ENCODE results near the gene RNF111. TPM values are rescaled to one million over a fixed set of nuclear protein-coding genes. Genes with fewer than 3 reads are reported as not detected.

Gene RNF111
- total RNA-seq (12.4 TPM), polyA plus RNA-seq (ENCODE audit: insufficient read depth in 1 of 8, insufficient read length in 8 of 8, low replicate concordance in 1 of 8) (10 to 100 TPM; 19.0 to 25.5 (median 23.1) TPM)
- long read RNA-seq, donor 1, full-length matches to known transcripts = 1 of 1 reads
- long read RNA-seq, donor 1, partial matches to known transcripts = 0 of 1 reads
- long read RNA-seq, donor 1, other reads (novel, unspliced or antisense) = 0 of 1 reads
- long read RNA-seq, donor 2, partial matches to known transcripts = 5 of 6 reads
- long read RNA-seq, donor 2, other reads (novel, unspliced or antisense) = 0 of 6 reads
- long read RNA-seq, donor 3, full-length matches to known transcripts = 1 of 1 reads
- long read RNA-seq, donor 3, partial matches to known transcripts = 0 of 1 reads
- long read RNA-seq, donor 3, other reads (novel, unspliced or antisense) = 0 of 1 reads
- long read RNA-seq, donor 4, partial matches to known transcripts = 31 of 37 reads
- long read RNA-seq, donor 4, other reads (novel, unspliced or antisense) = 6 of 37 reads
- long read RNA-seq, donor 5, full-length matches to known transcripts = 3 of 3 reads
- long read RNA-seq, donor 5, partial matches to known transcripts = 0 of 3 reads
- long read RNA-seq, donor 5, other reads (novel, unspliced or antisense) = 0 of 3 reads
- long read RNA-seq, donor 6, partial matches to known transcripts = 104 of 104 reads
- long read RNA-seq, donor 6, other reads (novel, unspliced or antisense) = 0 of 104 reads
- long read RNA-seq, donor 7, partial matches to known transcripts = 0 of 2 reads
- long read RNA-seq, donor 7, other reads (novel, unspliced or antisense) = 0 of 2 reads
- long read RNA-seq, donor 8 = 0 reads
- long read RNA-seq, donor 9, partial matches to known transcripts = 59 of 59 reads
- long read RNA-seq, donor 9, other reads (novel, unspliced or antisense) = 0 of 59 reads
- long read RNA-seq, donor 10, partial matches to known transcripts = 182 of 184 reads
- long read RNA-seq, donor 10, other reads (novel, unspliced or antisense) = 0 of 184 reads
- long read RNA-seq, donor 11, partial matches to known transcripts = 52 of 61 reads
- long read RNA-seq, donor 11, other reads (novel, unspliced or antisense) = 9 of 61 reads

DNA sequence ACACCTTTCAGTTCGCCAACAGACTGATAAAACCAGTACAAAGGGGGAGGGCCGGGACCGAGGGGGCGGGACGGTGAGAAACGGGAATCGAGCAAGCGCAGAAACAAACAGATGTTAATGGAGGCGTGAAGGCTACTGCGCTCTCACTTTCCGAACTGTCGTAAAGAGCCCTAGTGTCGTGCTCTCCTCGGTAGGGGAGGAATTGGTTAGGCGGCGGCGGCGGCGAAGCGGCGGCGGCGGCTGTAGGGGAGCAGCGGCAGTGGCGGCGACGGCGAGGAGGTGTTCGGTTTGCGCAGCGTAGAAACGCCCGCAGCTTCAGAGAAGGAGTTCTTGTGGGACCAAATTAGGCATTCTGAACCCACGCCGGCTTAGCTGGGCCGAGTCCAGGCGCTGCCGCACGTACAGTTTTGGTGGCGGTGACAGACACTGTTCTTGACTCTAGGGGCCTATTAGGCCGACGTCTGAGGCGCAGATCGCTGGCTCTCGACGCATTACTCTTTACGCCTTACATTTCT, at the start of gene RNF111:
Gene RNF111, plus strand, starts transcription at position 173 of the 515 bp plus-strand sequence. CDS start 43,160 bp downstream, outside the sequence.
- H3K9me3 ChIP-seq (replicated peaks; ENCODE audit: control insufficient read depth, low read depth, low read length) = no peaks in the 10 kb centered on the region
- under 1% methylated on average over 30 of the region's 47 CpGs for WGBS (ENCODE audit: insufficient coverage)
- H3K36me3 ChIP-seq (ENCODE audit: control insufficient read depth, insufficient read depth, low read length) = peaks cover 13% of the 10 kb centered on the region
- H3K27me3 ChIP-seq (ENCODE audit: control insufficient read depth, insufficient read depth, low read length) = peaks cover 4% of the 10 kb centered on the region
- DNase-seq = peak; percentile 99
- H3K4me3 ChIP-seq (ENCODE audit: low read length) = peak within 1 kb of the TSS; percentile 98
- peak within 1 kb of the TSS; percentile 97 for H3K27ac ChIP-seq (ENCODE audit: low read length)
- H3K4me1 ChIP-seq (ENCODE audit: control insufficient read depth, insufficient read depth, low read length) = peaks cover 2% of the 10 kb centered on the region

DNA sequence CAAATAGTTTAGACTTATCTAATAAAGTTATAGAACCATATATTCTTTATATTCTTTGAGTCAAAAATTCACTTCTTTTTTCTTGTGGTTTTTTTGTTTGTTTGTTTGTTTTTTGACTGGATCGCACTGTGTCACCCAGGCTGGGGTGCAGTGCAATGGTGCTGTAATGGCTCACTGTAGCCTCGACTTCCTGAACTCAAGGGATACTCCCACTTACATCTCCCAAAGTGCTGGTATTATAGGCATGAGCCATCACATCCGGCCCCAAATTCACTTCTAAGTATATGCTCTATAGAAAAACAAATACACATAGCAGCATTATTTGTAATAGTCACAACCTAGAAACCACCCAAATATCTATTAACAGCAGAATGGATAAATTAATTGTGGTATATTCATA, 40.3 kb upstream of the RNF111 start:
- WGBS (ENCODE audit: insufficient coverage) = no CpG with 5 or more reads among the region's 3 CpGs
- no peak overlapping the region for H3K27ac ChIP-seq (ENCODE audit: low read length)
- no peaks in the 10 kb centered on the region for H3K9me3 ChIP-seq (replicated peaks; ENCODE audit: control insufficient read depth, low read depth, low read length)
- H3K4me3 ChIP-seq (ENCODE audit: low read length) = no peak overlapping the region
- no peaks in the 10 kb centered on the region for H3K27me3 ChIP-seq (ENCODE audit: control insufficient read depth, insufficient read depth, low read length)
- H3K4me1 ChIP-seq (ENCODE audit: control insufficient read depth, insufficient read depth, low read length) = no peaks in the 10 kb centered on the region
- no peak for DNase-seq
- H3K36me3 ChIP-seq (ENCODE audit: control insufficient read depth, insufficient read depth, low read length) = no peaks in the 10 kb centered on the region

DNA sequence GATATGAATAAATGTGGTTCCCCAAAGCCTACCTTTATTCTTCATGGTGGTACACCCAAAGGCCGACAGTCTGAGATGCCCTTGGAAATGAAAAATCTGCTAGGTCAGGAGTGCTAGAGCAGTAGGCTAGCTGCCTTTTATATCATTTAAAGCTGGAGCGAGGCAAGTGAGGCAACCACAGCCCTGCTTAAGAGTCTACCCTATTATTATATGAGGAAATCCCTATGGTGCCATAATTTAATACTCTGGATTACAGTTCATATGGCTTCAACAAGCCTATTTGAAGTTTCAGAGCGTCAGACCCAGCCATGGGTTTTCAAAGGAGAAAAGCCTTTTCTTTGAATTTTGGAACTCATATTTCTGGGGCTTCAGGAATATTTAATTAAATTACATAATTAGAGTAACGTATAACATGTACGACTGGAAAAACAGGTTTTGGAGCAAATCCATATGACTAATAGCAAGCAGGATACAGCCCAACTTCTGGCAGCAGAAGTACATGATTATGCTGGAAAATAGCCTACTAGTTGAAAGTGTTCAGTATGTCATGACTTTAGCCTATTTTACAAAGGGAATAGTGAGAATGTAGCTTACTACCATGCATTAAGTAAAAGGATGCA, 36.0 kb upstream of the RNF111 start:
- Histone ChIP-seq H3K4me3 (ENCODE audit: low read length) (no peak overlapping the region), H3K4me1 (ENCODE audit: control insufficient read depth, insufficient read depth, low read length) (no peaks in the 10 kb centered on the region), H3K27me3 (ENCODE audit: control insufficient read depth, insufficient read depth, low read length) (no peaks in the 10 kb centered on the region), H3K27ac (ENCODE audit: low read length) (no peak overlapping the region), H3K9me3 (replicated peaks; ENCODE audit: control insufficient read depth, low read depth, low read length) (no peaks in the 10 kb centered on the region), H3K36me3 (ENCODE audit: control insufficient read depth, insufficient read depth, low read length) (no peaks in the 10 kb centered on the region)
- peak; percentile 84 for DNase-seq
- no CpG with 5 or more reads among the region's 5 CpGs for WGBS (ENCODE audit: insufficient coverage)

DNA sequence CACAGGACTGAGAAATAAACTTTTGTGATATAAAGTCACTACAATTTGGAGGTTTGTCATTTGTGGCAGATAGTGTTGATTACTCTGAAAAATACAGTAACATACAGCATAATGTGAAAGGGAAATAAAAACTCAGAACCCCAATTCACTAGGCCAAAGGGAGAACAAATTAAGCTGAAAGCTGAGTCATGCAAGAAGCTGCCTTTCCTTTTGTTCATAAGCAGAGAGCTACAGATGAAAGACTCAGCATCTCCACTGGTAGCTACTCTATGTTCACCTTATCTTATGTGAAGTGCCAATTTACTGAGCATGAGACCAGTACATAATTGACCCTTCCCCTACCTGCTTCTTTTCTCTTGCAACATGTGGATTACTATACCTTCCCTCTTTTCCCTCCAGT, 34.7 kb upstream of the RNF111 start:
- Histone ChIP-seq H3K27ac (ENCODE audit: low read length) (no peak overlapping the region), H3K27me3 (ENCODE audit: control insufficient read depth, insufficient read depth, low read length) (no peaks in the 10 kb centered on the region), H3K4me1 (ENCODE audit: control insufficient read depth, insufficient read depth, low read length) (no peaks in the 10 kb centered on the region), H3K9me3 (replicated peaks; ENCODE audit: control insufficient read depth, low read depth, low read length) (no peaks in the 10 kb centered on the region), H3K4me3 (ENCODE audit: low read length) (no peak overlapping the region), H3K36me3 (ENCODE audit: control insufficient read depth, insufficient read depth, low read length) (no peaks in the 10 kb centered on the region)
- DNase-seq = no peak

DNA sequence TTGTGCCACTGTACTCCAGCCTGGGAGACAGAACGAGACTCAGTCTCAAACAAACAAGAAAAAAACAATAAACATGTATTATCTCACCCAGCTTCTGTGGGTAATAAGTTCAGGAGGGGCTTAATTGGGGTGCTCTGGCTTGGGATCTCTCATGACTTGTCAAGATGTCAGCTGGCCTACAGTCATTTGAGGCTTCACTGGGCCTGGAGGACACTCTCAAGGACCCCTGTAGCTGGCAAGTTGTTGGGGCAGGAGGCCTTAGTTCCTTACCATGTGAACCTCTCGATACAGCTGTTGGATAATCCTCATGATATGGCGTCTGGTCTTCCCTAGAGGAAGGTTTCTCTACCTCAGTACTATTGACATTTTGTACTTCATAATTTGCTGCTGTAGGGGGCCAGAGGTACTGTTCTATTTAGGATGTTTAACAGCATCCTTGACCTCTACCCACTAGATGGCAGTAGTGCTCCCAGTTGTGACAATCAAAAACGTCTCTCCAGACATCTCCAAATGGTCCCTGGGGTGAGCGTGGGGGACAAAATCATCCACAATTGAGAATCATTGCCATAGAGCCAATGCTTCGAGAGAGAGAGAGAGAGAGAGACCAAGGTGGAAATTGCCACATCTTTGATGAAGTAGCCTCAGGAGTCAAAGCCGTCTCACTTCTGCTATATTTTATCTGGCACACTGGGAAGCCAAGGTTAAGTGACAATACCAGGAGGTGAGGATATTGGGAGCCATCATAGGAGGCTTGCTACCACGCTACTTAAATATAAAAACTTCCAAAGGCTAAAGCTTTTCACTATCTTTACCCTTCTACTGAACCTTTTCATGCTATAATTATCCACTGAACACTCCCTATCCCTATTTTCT, 30.1 kb upstream of the RNF111 start:
- 32% methylated on average over 3 of the region's 8 CpGs for WGBS (ENCODE audit: insufficient coverage)
- Histone ChIP-seq H3K4me1 (ENCODE audit: control insufficient read depth, insufficient read depth, low read length) (no peaks in the 10 kb centered on the region), H3K27ac (ENCODE audit: low read length) (no peak overlapping the region), H3K4me3 (ENCODE audit: low read length) (no peak overlapping the region), H3K36me3 (ENCODE audit: control insufficient read depth, insufficient read depth, low read length) (no peaks in the 10 kb centered on the region), H3K9me3 (replicated peaks; ENCODE audit: control insufficient read depth, low read depth, low read length) (no peaks in the 10 kb centered on the region), H3K27me3 (ENCODE audit: control insufficient read depth, insufficient read depth, low read length) (no peaks in the 10 kb centered on the region)
- peak; percentile 53 for DNase-seq

DNA sequence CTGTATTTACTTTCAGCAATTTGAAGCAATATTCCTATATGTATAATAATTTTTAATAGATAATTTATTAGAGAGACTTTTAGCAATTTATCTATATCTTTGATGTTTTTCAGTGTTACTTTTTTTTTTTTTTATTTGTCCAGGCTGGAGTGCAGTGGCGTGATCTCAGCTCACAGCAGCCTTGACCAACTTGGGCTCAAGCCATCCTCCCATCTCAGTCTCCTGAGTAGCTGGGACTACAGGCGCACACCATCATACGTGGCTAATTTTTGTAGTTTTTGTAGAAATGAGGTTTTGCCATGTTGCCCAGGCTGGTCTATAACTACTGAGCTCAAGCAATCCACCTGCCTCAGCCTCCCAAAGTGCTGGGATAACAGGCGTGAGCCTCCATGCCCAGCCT, 28.7 kb upstream of the RNF111 start:
- H3K4me3 ChIP-seq (ENCODE audit: low read length) = no peak overlapping the region
- no peaks in the 10 kb centered on the region for H3K27me3 ChIP-seq (ENCODE audit: control insufficient read depth, insufficient read depth, low read length)
- H3K4me1 ChIP-seq (ENCODE audit: control insufficient read depth, insufficient read depth, low read length) = no peaks in the 10 kb centered on the region
- H3K9me3 ChIP-seq (replicated peaks; ENCODE audit: control insufficient read depth, low read depth, low read length) = no peaks in the 10 kb centered on the region
- no CpG with 5 or more reads among the region's 4 CpGs for WGBS (ENCODE audit: insufficient coverage)
- DNase-seq = no peak
- no peaks in the 10 kb centered on the region for H3K36me3 ChIP-seq (ENCODE audit: control insufficient read depth, insufficient read depth, low read length)
- no peak overlapping the region for H3K27ac ChIP-seq (ENCODE audit: low read length)

DNA sequence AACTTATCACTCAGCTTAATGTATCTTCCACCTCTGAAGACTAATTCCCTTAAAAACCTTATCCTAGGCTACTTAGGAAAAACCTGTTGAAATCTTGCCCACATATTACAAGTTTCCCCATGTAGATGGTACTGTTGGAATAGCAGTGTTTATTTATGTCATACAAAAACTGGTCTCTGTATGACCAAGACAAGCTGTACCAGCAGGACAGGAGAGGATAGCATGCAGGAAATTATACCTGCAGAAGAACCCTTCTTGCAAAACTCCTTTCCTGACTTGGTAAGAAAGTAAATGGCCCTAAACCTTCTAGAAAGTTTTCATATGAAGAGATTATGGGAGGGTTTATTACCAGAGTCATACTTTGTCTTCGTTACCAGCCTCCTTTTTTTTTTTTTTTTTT, 25.3 kb upstream of the RNF111 start:
- Histone ChIP-seq H3K9me3 (replicated peaks; ENCODE audit: control insufficient read depth, low read depth, low read length) (no peaks in the 10 kb centered on the region), H3K4me3 (ENCODE audit: low read length) (no peak overlapping the region), H3K27me3 (ENCODE audit: control insufficient read depth, insufficient read depth, low read length) (no peaks in the 10 kb centered on the region), H3K27ac (ENCODE audit: low read length) (no peak overlapping the region), H3K36me3 (ENCODE audit: control insufficient read depth, insufficient read depth, low read length) (no peaks in the 10 kb centered on the region), H3K4me1 (ENCODE audit: control insufficient read depth, insufficient read depth, low read length) (no peaks in the 10 kb centered on the region)
- no CpG with 5 or more reads among the region's 1 CpG for WGBS (ENCODE audit: insufficient coverage)
- no peak for DNase-seq

DNA sequence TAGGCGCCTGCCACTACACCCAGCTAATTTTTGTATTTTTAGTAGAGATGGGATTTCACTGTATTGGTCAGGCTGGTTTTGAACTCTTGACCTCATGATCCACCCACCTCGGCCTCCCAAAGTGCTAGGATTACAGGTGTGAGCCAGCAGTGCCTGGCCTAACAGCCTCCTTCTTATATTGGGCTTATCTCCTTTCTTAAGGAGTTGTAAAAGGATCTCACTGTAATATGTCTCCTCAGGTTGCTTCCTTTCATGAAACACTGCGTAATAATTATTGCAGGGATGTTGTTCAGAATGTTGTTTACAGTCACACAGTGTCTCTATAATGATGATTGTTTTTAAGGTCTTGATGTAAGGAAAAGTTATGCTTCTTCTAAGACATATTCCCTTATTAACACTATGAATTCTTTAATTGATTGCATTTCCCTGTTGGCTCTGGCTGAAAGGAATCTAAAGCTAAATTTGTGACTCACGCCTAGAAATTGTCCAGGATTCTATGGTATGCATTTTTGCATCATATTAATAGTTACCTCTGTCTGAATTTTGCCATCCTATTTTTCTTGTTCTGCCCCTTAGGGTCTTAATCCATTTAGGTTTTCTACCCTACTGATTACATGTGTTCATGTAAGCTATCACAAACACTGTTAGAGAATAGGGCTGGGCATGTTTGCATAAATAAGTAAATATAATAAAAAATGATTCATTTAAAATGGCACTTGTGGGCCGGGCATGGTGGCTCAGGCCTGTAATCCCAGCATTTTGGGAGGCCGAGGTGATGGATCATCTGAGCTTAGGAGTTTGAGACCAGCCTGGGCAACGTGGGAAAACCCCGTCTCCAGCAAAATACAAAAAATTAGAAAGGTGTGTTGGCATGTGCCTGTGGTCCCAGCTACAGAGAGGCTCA, 24.5 kb upstream of the RNF111 start:
- no peak for DNase-seq
- Histone ChIP-seq H3K4me1 (ENCODE audit: control insufficient read depth, insufficient read depth, low read length) (no peaks in the 10 kb centered on the region), H3K9me3 (replicated peaks; ENCODE audit: control insufficient read depth, low read depth, low read length) (no peaks in the 10 kb centered on the region), H3K4me3 (ENCODE audit: low read length) (no peak overlapping the region), H3K27me3 (ENCODE audit: control insufficient read depth, insufficient read depth, low read length) (no peaks in the 10 kb centered on the region), H3K36me3 (ENCODE audit: control insufficient read depth, insufficient read depth, low read length) (no peaks in the 10 kb centered on the region), H3K27ac (ENCODE audit: low read length) (no peak overlapping the region)
- no CpG with 5 or more reads among the region's 8 CpGs for WGBS (ENCODE audit: insufficient coverage)

All from muscle of leg (tissue), 16 donors.